GM23338 (cell line): ENCODE results near the gene MTHFD2L. TPM values are rescaled to one million over a fixed set of nuclear protein-coding genes. Genes with fewer than 3 reads are reported as not detected.

ENCODE experiments used
- ATAC-seq: fragments of 200-7000 bp; cut with Tn5 transposase; 3 replicates; pipeline ENCODE4 v1.9.1; 2020
- DNase-seq: peaks from one replicate; pipeline ENCODE4 v3.0.0-alpha.2; 2015; ENCODE audit warnings: low spot score
- H2AFZ ChIP-seq: fragments of 200-600 bp; sonication (generic); 2 replicates; pipeline ENCODE4 v1.8.0; 2016; ENCODE audit warnings: antibody characterized with exemption, mild to moderate bottlenecking, moderate library complexity
- H3F3A ChIP-seq: fragments of 200-600 bp; sonication (generic); replicated peaks from 2 replicates; pipeline ENCODE4 v1.8.0; 2017; ENCODE audit warnings: antibody characterized with exemption, mixed run types, low read depth
- H3K27ac ChIP-seq: fragments of 200-600 bp; sonication (generic); 2 replicates; pipeline ENCODE4 v1.6.1; 2016; ENCODE audit warnings: low read depth
- H3K27me3 ChIP-seq: fragments of 200-600 bp; sonication (generic); 2 replicates; pipeline ENCODE4 v1.8.0; 2016; ENCODE audit warnings: mild to moderate bottlenecking, mixed run types, moderate library complexity; ENCODE audit not compliant: insufficient read depth
- H3K36me3 ChIP-seq: fragments of 200-600 bp; sonication (generic); 2 replicates; pipeline ENCODE4 v1.8.0; 2016; ENCODE audit warnings: mild to moderate bottlenecking; ENCODE audit not compliant: insufficient read depth
- H3K4me1 ChIP-seq: fragments of 200-600 bp; sonication (generic); 2 replicates; pipeline ENCODE4 v1.8.0; 2016; ENCODE audit warnings: mild to moderate bottlenecking, moderate library complexity; ENCODE audit not compliant: insufficient read depth
- H3K4me2 ChIP-seq: fragments of 200-600 bp; sonication (generic); 2 replicates; pipeline ENCODE4 v1.7.1; 2017; ENCODE audit warnings: mixed run types
- H3K4me3 ChIP-seq: fragments of 200-600 bp; sonication (generic); 2 replicates; pipeline ENCODE4 v1.6.1; 2016; ENCODE audit warnings: mixed run types
- H3K79me2 ChIP-seq: fragments of 200-600 bp; sonication (generic); replicated peaks from 2 replicates; pipeline ENCODE4 v1.8.0; 2017; ENCODE audit warnings: mild to moderate bottlenecking; ENCODE audit not compliant: insufficient read depth
- H3K9me2 ChIP-seq: fragments of 200-600 bp; sonication (generic); 2 replicates; pipeline ENCODE4 v1.8.0; 2017; ENCODE audit not compliant: insufficient read depth
- H4K20me1 ChIP-seq: fragments of 200-600 bp; sonication (generic); replicated peaks from 2 replicates; pipeline ENCODE4 v1.8.0; 2017; ENCODE audit warnings: mild to moderate bottlenecking; ENCODE audit not compliant: insufficient read depth
- H3K27ac Mint-ChIP-seq: 2 replicates; pipeline ENCODE4 v1.8.0; 2020; ENCODE audit warnings: inconsistent platforms, mild to moderate bottlenecking, moderate library complexity, mixed read lengths
- H3K27me3 Mint-ChIP-seq: 3 replicates; pipeline ENCODE4 v1.8.0; 2022; ENCODE audit warnings: low read depth, mild to moderate bottlenecking, moderate library complexity, mixed read lengths, inconsistent platforms; ENCODE audit not compliant: insufficient read depth, poor library complexity
- H3K36me3 Mint-ChIP-seq: 3 replicates; pipeline ENCODE4 v1.8.0; 2021; ENCODE audit warnings: low read depth, mild to moderate bottlenecking, inconsistent platforms, moderate library complexity, mixed read lengths
- H3K4me1 Mint-ChIP-seq: 3 replicates; pipeline ENCODE4 v1.8.0; 2020; ENCODE audit warnings: mild to moderate bottlenecking, inconsistent platforms, mixed read lengths
- H3K4me3 Mint-ChIP-seq: 3 replicates; pipeline ENCODE4 v1.8.0; 2021; ENCODE audit warnings: moderate library complexity, mild to moderate bottlenecking, inconsistent platforms, mixed read lengths
- H3K9me3 Mint-ChIP-seq: 3 replicates; pipeline ENCODE4 v1.8.0; 2020; ENCODE audit warnings: moderate library complexity, mild to moderate bottlenecking, inconsistent platforms, mixed read lengths
- CREB1 ChIP-seq: fragments of 250-450 bp; sonication (Bioruptor Pico); IDR thresholded peaks from 2 replicates; pipeline ENCODE4 v1.5.0; 2020; ENCODE audit warnings: low read depth, mild to moderate bottlenecking, moderate library complexity
- CTCF ChIP-seq, 2 experiments: fragments of 200-600 bp in 1 of 2; sonication (generic) in 1 of 2; conservative IDR thresholded peaks; 2 replicates each; pipeline versions ENCODE4 v1.5.1 to v1.6.1; 2016 to 2017; ENCODE audit warnings: antibody characterized with exemption in 2 of 2, low read depth in 2 of 2, mild to moderate bottlenecking in 2 of 2, moderate library complexity in 1 of 2
- ETS1 ChIP-seq: IDR thresholded peaks from 2 replicates; pipeline ENCODE4 v1.6.1; 2016; ENCODE audit warnings: antibody characterized with exemption
- EZH2 ChIP-seq: fragments of 200-600 bp; sonication (generic); IDR thresholded peaks from one replicate; pipeline ENCODE4 v1.8.0; 2017; ENCODE audit warnings: antibody characterized with exemption, mild to moderate bottlenecking, low read depth; ENCODE audit not compliant: unreplicated experiment
- EZH2phosphoT487 ChIP-seq: fragments of 200-600 bp; sonication (generic); IDR thresholded peaks from one replicate; pipeline ENCODE4 v1.8.1; 2018; ENCODE audit warnings: antibody characterized with exemption; ENCODE audit not compliant: unreplicated experiment
- JUNB ChIP-seq: IDR thresholded peaks from one replicate; pipeline ENCODE4 v1.6.1; 2016; ENCODE audit warnings: antibody characterized with exemption; ENCODE audit not compliant: unreplicated experiment
- NANOG ChIP-seq: IDR thresholded peaks from 2 replicates; pipeline ENCODE4 v1.6.1; 2016; ENCODE audit warnings: antibody characterized with exemption, borderline replicate concordance
- POLR2AphosphoS5 ChIP-seq: IDR thresholded peaks from 2 replicates; pipeline ENCODE4 v1.6.1; 2016; ENCODE audit warnings: antibody characterized with exemption, low read depth
- STAT1 ChIP-seq: IDR thresholded peaks from one replicate; pipeline ENCODE4 v1.6.1; 2016; ENCODE audit warnings: antibody characterized with exemption; ENCODE audit not compliant: unreplicated experiment
- ZNF114 ChIP-seq: fragments of 250-450 bp; sonication (Bioruptor Pico); IDR thresholded peaks from 2 replicates; pipeline ENCODE4 v1.5.0; 2020; ENCODE audit warnings: mild to moderate bottlenecking, moderate library complexity
- ZNF331 ChIP-seq: fragments of 250-450 bp; sonication (Bioruptor Pico); IDR thresholded peaks from 2 replicates; pipeline ENCODE4 v1.5.0; 2020; ENCODE audit warnings: low read depth, mild to moderate bottlenecking, moderate library complexity
- ZNF462 ChIP-seq: fragments of 250-450 bp; sonication (Bioruptor Pico); IDR thresholded peaks from 2 replicates; pipeline ENCODE4 v1.5.0; 2020; ENCODE audit warnings: mild to moderate bottlenecking, moderate library complexity
- polyA plus RNA-seq: library from polyadenylated mRNA; unstranded; fragments of >200 nt; fragmentation: Nextera tagmentation; extraction: Ambion mirVana; gene quantifications from 2 replicates; pipeline ENCODE4 v1.2.1, GENCODE V29; 2016
- total RNA-seq: library from RNA; depleted of rRNA; stranded (reverse); fragments of >200 nt; shearing (Covaris generic); gene quantifications from 2 replicates; pipeline ENCODE4 v1.2.3, GENCODE V29; 2014
- TF ChIP-seq, protein P1 (sequence below): IDR thresholded peaks from one replicate; pipeline ENCODE4 v1.6.1; 2018; ENCODE audit warnings: antibody characterized with exemption; ENCODE audit not compliant: unreplicated experiment

Gene MTHFD2L
- total and polyA plus RNA-seq, 2 experiments from 2014 or later = 24.4 to 35.7 TPM

GRCh38 chr4:74158466-74159142 is 686 bp downstream of the MTHFD2L start:
- Mint-ChIP-seq H3K27me3 (peaks cover 2% of the 10 kb centered on the region), H3K9me3 (no peaks in the 10 kb centered on the region), H3K4me1 (peaks cover 34% of the 10 kb centered on the region), H3K36me3 (peaks cover 27% of the 10 kb centered on the region; the same call in 2 of the 3 replicates), H3K4me3 (peak overlapping the region; percentile 95), H3K27ac (peak overlapping the region; percentile 90)
- Histone ChIP-seq H3K27ac (no peak overlapping the region), H3K4me1 (peaks cover 27% of the 10 kb centered on the region), H3F3A (no peaks in the 10 kb centered on the region), H3K4me2 (peak overlapping the region; percentile 81), H3K79me2 (peaks cover 69% of the 10 kb centered on the region), H3K36me3 (no peaks in the 10 kb centered on the region; the same call in 1 of the 2 replicates), H4K20me1 (peaks cover 3% of the 10 kb centered on the region), H3K9me2 (no peaks in the 10 kb centered on the region), H2AFZ (no peak overlapping the region), H3K4me3 (peak overlapping the region; percentile 58), H3K27me3 (no peaks in the 10 kb centered on the region)
- peak; percentile 27 for DNase-seq
- no peak for TF ChIP-seq ETS1
- TF ChIP-seq EZH2 = no peak
- no peak for TF ChIP-seq JUNB
- no peak for TF ChIP-seq ZNF114 (CRISPR knock-in tag)
- TF ChIP-seq POLR2AphosphoS5 = no peak
- TF ChIP-seq ZNF462 (CRISPR knock-in tag) = no peak
- TF ChIP-seq NANOG = no peak
- TF ChIP-seq CREB1 (CRISPR knock-in tag) = no peak
- TF ChIP-seq CTCF (conservative IDR thresholded peaks at IDR 0.05; ENCODE audit: low read depth in 2 of 2) = no peak
- TF ChIP-seq STAT1 = no peak
- TF ChIP-seq, protein P1, sequence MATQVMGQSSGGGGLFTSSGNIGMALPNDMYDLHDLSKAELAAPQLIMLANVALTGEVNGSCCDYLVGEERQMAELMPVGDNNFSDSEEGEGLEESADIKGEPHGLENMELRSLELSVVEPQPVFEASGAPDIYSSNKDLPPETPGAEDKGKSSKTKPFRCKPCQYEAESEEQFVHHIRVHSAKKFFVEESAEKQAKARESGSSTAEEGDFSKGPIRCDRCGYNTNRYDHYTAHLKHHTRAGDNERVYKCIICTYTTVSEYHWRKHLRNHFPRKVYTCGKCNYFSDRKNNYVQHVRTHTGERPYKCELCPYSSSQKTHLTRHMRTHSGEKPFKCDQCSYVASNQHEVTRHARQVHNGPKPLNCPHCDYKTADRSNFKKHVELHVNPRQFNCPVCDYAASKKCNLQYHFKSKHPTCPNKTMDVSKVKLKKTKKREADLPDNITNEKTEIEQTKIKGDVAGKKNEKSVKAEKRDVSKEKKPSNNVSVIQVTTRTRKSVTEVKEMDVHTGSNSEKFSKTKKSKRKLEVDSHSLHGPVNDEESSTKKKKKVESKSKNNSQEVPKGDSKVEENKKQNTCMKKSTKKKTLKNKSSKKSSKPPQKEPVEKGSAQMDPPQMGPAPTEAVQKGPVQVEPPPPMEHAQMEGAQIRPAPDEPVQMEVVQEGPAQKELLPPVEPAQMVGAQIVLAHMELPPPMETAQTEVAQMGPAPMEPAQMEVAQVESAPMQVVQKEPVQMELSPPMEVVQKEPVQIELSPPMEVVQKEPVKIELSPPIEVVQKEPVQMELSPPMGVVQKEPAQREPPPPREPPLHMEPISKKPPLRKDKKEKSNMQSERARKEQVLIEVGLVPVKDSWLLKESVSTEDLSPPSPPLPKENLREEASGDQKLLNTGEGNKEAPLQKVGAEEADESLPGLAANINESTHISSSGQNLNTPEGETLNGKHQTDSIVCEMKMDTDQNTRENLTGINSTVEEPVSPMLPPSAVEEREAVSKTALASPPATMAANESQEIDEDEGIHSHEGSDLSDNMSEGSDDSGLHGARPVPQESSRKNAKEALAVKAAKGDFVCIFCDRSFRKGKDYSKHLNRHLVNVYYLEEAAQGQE = no peak
- TF ChIP-seq ZNF331 (CRISPR knock-in tag) = no peak
- TF ChIP-seq EZH2phosphoT487 = no peak
- no peak for ATAC-seq
